RWPE1 (cell line): Measurements from ENCODE around the gene KAT2B.
A peak's percentile ranks its signal among the peaks of the same experiment; 100 is the strongest.

Source experiments
- CTCF ChIA-PET: fragments of 350-600 bp; sonication (Branson Sonifier 250); formaldehyde crosslinking; extraction: SDS; loops from one replicate; lab custom pipeline; 2021; lab: Yijun Ruan, JAX
- POLR2A ChIA-PET: fragments of 400-600 bp; formaldehyde crosslinking; extraction: SDS; loops from one replicate; lab custom pipeline; 2020; ENCODE audit warnings: antibody characterized with exemption; ENCODE audit not compliant: low non-redundant PET; lab: Yijun Ruan, JAX
- DNase-seq: peaks from one replicate; pipeline ENCODE4 v3.0.0; 2012; ENCODE audit warnings: low spot score
- H3K27ac ChIP-seq: fragments of 450-650 bp; 2 replicates; pipeline ENCODE4 v1.5.1; 2017
- CTCF ChIP-seq: fragments of 450-650 bp; conservative IDR thresholded peaks from 2 replicates; pipeline ENCODE4 v1.5.1; 2017; ENCODE audit warnings: low read depth, mild to moderate bottlenecking

The KAT2B gene

GRCh38 chr3:20047341-20047779, 7.1 kb downstream of the KAT2B start:
- no peak for DNase-seq
- TF ChIP-seq CTCF, result no peak
- ChIA-PET POLR2A (no interaction called here), CTCF (no interaction called here)
- H3K27ac ChIP-seq, result no peak overlapping the region

GRCh38 chr3:20047976-20048883, 8.0 kb downstream of the KAT2B start:
- no peak for DNase-seq
- no peak for TF ChIP-seq CTCF
- ChIA-PET CTCF (no interaction called here), POLR2A (no interaction called here)
- H3K27ac ChIP-seq, result no peak overlapping the region

GRCh38 chr3:20051123-20051806, 11.0 kb downstream of the KAT2B start:
- no peak for TF ChIP-seq CTCF
- no peak for DNase-seq
- CTCF ChIA-PET, result no interaction called here
- H3K27ac ChIP-seq, result no peak overlapping the region
- POLR2A ChIA-PET, result no interaction called here

GRCh38 chr3:20052851-20053250, 12.6 kb downstream of the KAT2B start:
- TF ChIP-seq CTCF, result no peak
- H3K27ac ChIP-seq, result no peak overlapping the region
- no peak for DNase-seq
- POLR2A ChIA-PET, result no interaction called here
- CTCF ChIA-PET, result no interaction called here

- TF ChIP-seq CTCF, result no peak
- peak; percentile 89 for DNase-seq
These were observed 14.3 kb downstream of the KAT2B start for GRCh38 chr3:20054549-20054987.

GRCh38 chr3:20055020-20055775, 15.0 kb downstream of the KAT2B start:
- DNase-seq, result no peak
- POLR2A ChIA-PET, result no interaction called here
- CTCF ChIA-PET, result no interaction called here
- H3K27ac ChIP-seq, result peak overlapping the region; percentile 74
- TF ChIP-seq CTCF, result no peak

More at GRCh38 chr3:20054549-20054987, 14.3 kb downstream of the KAT2B start:
- peak overlapping the region; percentile 74 for H3K27ac ChIP-seq
- CTCF ChIA-PET, result no interaction called here
- POLR2A ChIA-PET, result no interaction called here
